ENCODE measurements around the gene EPPIN.
A peak's percentile ranks its signal among the peaks of the same experiment; 100 is the strongest.
"Not testable (repeated sequence)": the region's sequence is repeated elsewhere in the genome, so short reads cannot be mapped to it uniquely, and the experiment has no call there.

EPPIN gene

DNA sequence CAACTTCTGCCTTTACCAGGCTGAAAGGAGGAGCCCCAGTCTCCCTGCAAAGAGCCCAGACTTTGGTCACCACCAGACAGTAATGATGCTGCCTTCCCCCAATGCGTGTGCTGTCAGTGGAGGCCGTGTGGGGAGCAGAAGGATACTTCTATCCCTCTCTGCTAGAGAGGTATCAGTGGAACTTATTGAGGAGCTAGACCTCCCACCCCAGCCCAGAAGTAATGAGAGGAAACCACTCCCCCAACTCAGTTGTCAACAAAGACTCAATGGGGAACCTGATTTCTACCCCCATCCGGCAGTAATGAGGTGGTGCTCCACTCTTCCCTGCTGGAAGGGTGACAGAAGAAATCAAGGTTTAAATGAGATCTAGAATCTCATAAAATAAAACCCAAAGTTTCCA lies 36.3 kb upstream of the EPPIN start:
- TF ChIP-seq CTCF (conservative IDR thresholded peaks at IDR 0.05; ENCODE audit: control insufficient read depth, insufficient read depth, low read depth, low read length) = no peak
- no peak overlapping the region for H3K4me3 ChIP-seq (ENCODE audit: control insufficient read depth, low read depth, low read length)
- DNase-seq (ENCODE audit: low read depth) = no peak

GRCh38 chr20:45581702-45582101 lies 34.5 kb upstream of the EPPIN start:
- no peak for TF ChIP-seq CTCF (conservative IDR thresholded peaks at IDR 0.05; ENCODE audit: control insufficient read depth, insufficient read depth, low read depth, low read length)
- H3K4me3 ChIP-seq (ENCODE audit: control insufficient read depth, low read depth, low read length) = no peak overlapping the region
- peak; percentile 5 for DNase-seq (ENCODE audit: low read depth)

DNA sequence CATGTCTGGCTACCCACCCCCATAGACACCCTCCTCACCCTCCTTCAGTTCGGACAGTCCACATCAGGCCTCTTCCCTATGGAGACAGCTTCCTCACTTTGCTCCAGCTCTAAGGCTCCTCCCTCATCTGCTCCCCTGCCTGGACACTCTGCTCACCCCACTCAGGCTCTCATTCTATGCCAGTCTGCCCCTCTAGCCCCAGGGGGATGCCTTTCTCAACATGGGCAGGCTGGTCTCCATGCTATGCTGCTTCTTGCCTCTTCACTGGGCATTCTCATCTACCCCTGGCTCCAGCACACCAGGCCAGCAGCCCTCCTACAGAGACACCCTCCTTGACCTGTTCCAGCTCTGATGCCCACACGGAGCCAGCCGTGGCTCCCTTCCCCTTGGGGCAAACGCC lies 32.0 kb upstream of the EPPIN start, which contains the start of gene WFDC8:
Gene WFDC8, minus strand, starts transcription at position 101 of the 400 bp plus-strand sequence. Its CDS starts 37 bp downstream, at position 64.
- no peak for DNase-seq (ENCODE audit: low read depth)
- no peak for TF ChIP-seq CTCF (conservative IDR thresholded peaks at IDR 0.05; ENCODE audit: control insufficient read depth, insufficient read depth, low read depth, low read length)
- no peak within 1 kb of the TSS for H3K4me3 ChIP-seq (ENCODE audit: control insufficient read depth, low read depth, low read length)

- H3K4me3 ChIP-seq (ENCODE audit: control insufficient read depth, low read depth, low read length) = no peak overlapping the region
- no peak for TF ChIP-seq CTCF (conservative IDR thresholded peaks at IDR 0.05; ENCODE audit: control insufficient read depth, insufficient read depth, low read depth, low read length)
- no peak for DNase-seq (ENCODE audit: low read depth)
Observed at GRCh38 chr20:45578231-45578630, 31.0 kb upstream of the EPPIN start.

DNA sequence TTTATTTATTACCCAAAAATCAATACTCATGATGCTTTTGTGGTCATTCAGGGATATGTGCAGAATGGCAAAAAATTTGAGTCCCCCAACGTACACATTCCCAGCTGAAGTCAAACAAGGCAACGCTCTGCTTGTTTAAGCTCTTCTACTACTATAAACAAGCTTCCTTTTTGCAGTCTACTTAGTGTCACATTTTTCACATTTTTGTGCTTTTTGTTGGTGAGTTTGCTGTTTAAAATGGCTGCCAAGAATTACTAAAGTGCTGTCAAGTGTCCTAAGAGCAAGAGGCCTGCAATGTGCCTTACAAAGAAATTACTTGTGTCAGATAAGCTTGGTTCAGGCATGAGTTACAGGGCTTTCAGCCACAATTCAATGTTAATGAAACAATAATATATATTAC lies 29.8 kb upstream of the EPPIN start:
- no peak for DNase-seq (ENCODE audit: low read depth)
- no peak for TF ChIP-seq CTCF (conservative IDR thresholded peaks at IDR 0.05; ENCODE audit: control insufficient read depth, insufficient read depth, low read depth, low read length)
- no peak overlapping the region for H3K4me3 ChIP-seq (ENCODE audit: control insufficient read depth, low read depth, low read length)

GRCh38 chr20:45575931-45576330 lies 28.7 kb upstream of the EPPIN start:
- no peak for DNase-seq (ENCODE audit: low read depth)
- no peak overlapping the region for H3K4me3 ChIP-seq (ENCODE audit: control insufficient read depth, low read depth, low read length)
- no peak for TF ChIP-seq CTCF (conservative IDR thresholded peaks at IDR 0.05; ENCODE audit: control insufficient read depth, insufficient read depth, low read depth, low read length)

DNA sequence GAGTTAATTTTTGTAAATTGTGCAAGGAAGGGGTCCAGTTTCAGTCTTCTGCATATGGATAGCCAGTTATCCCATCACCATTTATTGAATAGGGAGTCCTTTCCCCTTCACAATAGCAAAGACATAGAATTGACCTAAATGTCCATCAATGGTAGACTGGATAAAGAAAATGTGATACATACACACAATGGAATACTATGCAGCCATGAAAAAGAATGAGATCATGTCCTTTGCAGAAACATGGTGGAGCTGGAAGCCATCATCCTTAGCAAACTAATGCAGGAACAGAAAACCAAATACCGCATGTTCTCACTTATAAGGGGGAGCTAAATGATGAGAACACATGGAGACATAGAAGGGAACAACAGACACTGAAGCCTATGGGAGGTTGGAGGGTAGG lies 22.4 kb upstream of the EPPIN start:
- DNase-seq (ENCODE audit: low read depth); H3K4me3 ChIP-seq (ENCODE audit: control insufficient read depth, low read depth, low read length): not testable (repeated sequence)

Measured in fibroblast of mammary gland (primary cell).